Gastroesophageal sphincter (tissue), 4 donors: ENCODE measurements around the gene FGB. TPM values are rescaled to one million over a fixed set of nuclear protein-coding genes. Genes with fewer than 3 reads are reported as not detected.

Source experiments
- ATAC-seq: fragments of 150-250 bp; one replicate; pipeline ENCODE4 v1.9.1; 2016; ENCODE audit warnings: mild to moderate bottlenecking, moderate library complexity
- H3K27ac ChIP-seq, 4 donors: fragments of 200-600 bp; sonication (generic) in 3 of 4; 1 replicate in 3 of 4; 2 replicates in 1 of 4; pipeline ENCODE4 v1.5.1; 2016 to 2019
- H3K27me3 ChIP-seq: fragments of 200-600 bp; sonication (generic); one replicate; pipeline ENCODE4 v1.5.1; 2019
- H3K36me3 ChIP-seq, 2 donors: fragments of 200-600 bp; sonication (generic); one replicate each; pipeline ENCODE4 v1.5.1; 2019; ENCODE audit warnings: control low read depth in 1 of 2
- H3K4me1 ChIP-seq, 3 donors: fragments of 200-600 bp; sonication (generic); 1 replicate in 2 of 3; 2 replicates in 1 of 3; pipeline ENCODE4 v1.5.1; 2016 to 2019; ENCODE audit warnings: control low read depth in 2 of 3
- H3K4me3 ChIP-seq, 2 donors: fragments of 200-600 bp; sonication (generic); one replicate each; pipeline ENCODE4 v1.5.1; 2019; ENCODE audit warnings: mild to moderate bottlenecking in 1 of 2, moderate library complexity in 1 of 2
- H3K9me3 ChIP-seq, 3 donors: fragments of 200-600 bp; sonication (generic); one replicate each; pipeline ENCODE4 v1.5.1; 2017 to 2019; ENCODE audit warnings: control low read depth in 2 of 3
- CTCF ChIP-seq, 4 experiments: fragments of 200-600 bp in 2 of 4; fragments of 450-650 bp in 2 of 4; sonication (generic) in 1 of 4; IDR thresholded peaks; one replicate each; pipeline ENCODE4 v1.5.1; 2017 to 2019; ENCODE audit warnings: antibody characterized with exemption in 4 of 4, mild to moderate bottlenecking in 2 of 4, moderate library complexity in 2 of 4
- EP300 ChIP-seq: sonication (generic); formaldehyde crosslinking; IDR thresholded peaks from one replicate; pipeline ENCODE4 v1.6.1; 2017; ENCODE audit warnings: antibody characterized with exemption, mild to moderate bottlenecking
- POLR2A ChIP-seq, 2 donors: fragments of 450-650 bp; IDR thresholded peaks; one replicate each; pipeline ENCODE4 v1.6.1; 2017; ENCODE audit warnings: antibody characterized with exemption in 2 of 2, mild to moderate bottlenecking in 2 of 2, moderate library complexity in 1 of 2
- POLR2AphosphoS5 ChIP-seq: sonication (generic); formaldehyde crosslinking; IDR thresholded peaks from one replicate; pipeline ENCODE4 v1.6.1; 2017; ENCODE audit warnings: antibody characterized with exemption
- WGBS, 2 donors: methylation state at CpG; one replicate each; pipeline ENCODE4 v1.1.5; 2018; ENCODE audit warnings: low coverage in 1 of 2; 5-methylcytosine and 5-hydroxymethylcytosine counted together
- total RNA-seq, 4 donors: library from RNA; depleted of rRNA; stranded (reverse); fragments of >200 nt; gene quantifications; one replicate each; pipeline ENCODE4 v1.1.0, GENCODE V29; 2016

Gene FGB
- total RNA-seq, 4 donors from 2014 or later = 1.7 TPM; not detected in 3

GRCh38 chr4:154526151-154526550, 36.7 kb upstream of the FGB start:
- Histone ChIP-seq H3K4me3 (no peak overlapping the region), H3K27ac (no peak overlapping the region), H3K4me1 (peaks cover 0 to 5% (median 0%) of the 10 kb centered on the region in 3 donors), H3K27me3 (peaks cover 7% of the 10 kb centered on the region), H3K36me3 (no peaks in the 10 kb centered on the region), H3K9me3 (no peaks in the 10 kb centered on the region)
- 67 to 75% methylated on average over 2 of the region's 2 CpGs for WGBS, 2 donors
- no peak for ATAC-seq
- no peak for TF ChIP-seq CTCF (IDR thresholded peaks at IDR 0.05)
- no peak for TF ChIP-seq POLR2AphosphoS5
- no peak for TF ChIP-seq POLR2A (IDR thresholded peaks at IDR 0.05)
- no peak for TF ChIP-seq EP300

- Histone ChIP-seq H3K27ac (no peak overlapping the region), H3K9me3 (no peaks in the 10 kb centered on the region), H3K4me1 (peaks cover 0 to 5% (median 0%) of the 10 kb centered on the region in 3 donors), H3K27me3 (peaks cover 7% of the 10 kb centered on the region), H3K4me3 (no peak overlapping the region), H3K36me3 (no peaks in the 10 kb centered on the region)
- 69 to 80% methylated on average over 4 of the region's 4 CpGs for WGBS, 2 donors
- TF ChIP-seq EP300 = no peak
- no peak for TF ChIP-seq CTCF (IDR thresholded peaks at IDR 0.05)
- no peak for TF ChIP-seq POLR2A (IDR thresholded peaks at IDR 0.05)
- no peak for TF ChIP-seq POLR2AphosphoS5
- ATAC-seq = no peak
Observed at GRCh38 chr4:154527308-154527707, 35.5 kb upstream of the FGB start.

GRCh38 chr4:154528869-154529268, 33.9 kb upstream of the FGB start:
- TF ChIP-seq POLR2A (IDR thresholded peaks at IDR 0.05) (no peak), POLR2AphosphoS5 (no peak), CTCF (IDR thresholded peaks at IDR 0.05) (no peak), EP300 (no peak)
- ATAC-seq = no peak
- H3K4me1 ChIP-seq = peaks cover 0 to 5% (median 0%) of the 10 kb centered on the region in 3 donors
- peaks cover 5% of the 10 kb centered on the region for H3K27me3 ChIP-seq
- H3K36me3 ChIP-seq = no peaks in the 10 kb centered on the region
- WGBS, 2 donors = 33 to 47% methylated on average over 2 of the region's 2 CpGs
- no peaks in the 10 kb centered on the region for H3K9me3 ChIP-seq
- no peak overlapping the region for H3K4me3 ChIP-seq
- no peak overlapping the region for H3K27ac ChIP-seq

- H3K9me3 ChIP-seq = no peaks in the 10 kb centered on the region
- no peak for ATAC-seq
- 71 to 95% methylated on average over 3 to 4 of the region's 4 CpGs for WGBS, 2 donors
- no peak for TF ChIP-seq EP300
- TF ChIP-seq POLR2AphosphoS5 = no peak
- TF ChIP-seq CTCF (IDR thresholded peaks at IDR 0.05) = no peak
- TF ChIP-seq POLR2A (IDR thresholded peaks at IDR 0.05) = no peak
- no peak overlapping the region for H3K4me3 ChIP-seq
- no peaks in the 10 kb centered on the region for H3K27me3 ChIP-seq
- peaks cover 0 to 5% (median 0%) of the 10 kb centered on the region in 3 donors for H3K4me1 ChIP-seq
- H3K36me3 ChIP-seq = no peaks in the 10 kb centered on the region
- H3K27ac ChIP-seq = no peak overlapping the region
Observed at GRCh38 chr4:154529728-154530519, 32.9 kb upstream of the FGB start.

- H3K4me1 ChIP-seq = peaks cover 0 to 5% (median 0%) of the 10 kb centered on the region in 3 donors
- 78 to 91% methylated on average over 1 of the region's 1 CpG for WGBS, 2 donors
- no peaks in the 10 kb centered on the region for H3K9me3 ChIP-seq
- no peak overlapping the region for H3K27ac ChIP-seq
- ATAC-seq = no peak
- peaks cover 4 to 38% of the 10 kb centered on the region in 2 donors for H3K36me3 ChIP-seq
- H3K4me3 ChIP-seq = no peak overlapping the region
- no peaks in the 10 kb centered on the region for H3K27me3 ChIP-seq
- TF ChIP-seq EP300 (no peak), POLR2AphosphoS5 (no peak), CTCF (IDR thresholded peaks at IDR 0.05) (no peak), POLR2A (IDR thresholded peaks at IDR 0.05) (no peak)
Observed at GRCh38 chr4:154534296-154534695, 28.5 kb upstream of the FGB start.
